ENCODE data around the gene EZR.

EZR gene

DNA sequence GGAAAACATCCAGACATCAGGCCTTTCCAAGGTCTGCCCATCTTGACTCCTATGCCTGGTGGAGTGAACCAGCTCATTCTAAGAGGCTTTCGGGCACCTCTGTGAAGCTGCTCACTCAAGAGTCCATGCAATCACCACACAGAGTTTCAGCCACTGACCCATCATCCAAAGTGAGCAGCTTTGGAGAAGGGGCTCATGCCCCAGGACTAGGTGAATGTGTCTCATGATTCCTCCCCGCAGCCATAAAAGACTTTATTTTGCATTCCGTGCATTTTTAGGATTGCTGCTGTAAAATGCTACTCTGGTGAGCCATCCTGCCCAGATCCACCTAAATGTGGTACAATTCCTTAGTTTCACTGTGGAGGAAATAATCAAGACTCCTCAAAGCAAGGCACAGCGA lies 44.5 kb upstream of the EZR start:
- TF ChIP-seq POLR2AphosphoS5 (IDR thresholded peaks at IDR 0.05; ENCODE audit: low read depth, low read length) (no peak), SIN3A (IDR thresholded peaks at IDR 0.05; ENCODE audit: borderline replicate concordance, insufficient read depth, low read length) (no peak), REST (IDR thresholded peaks at IDR 0.05; ENCODE audit: insufficient read depth in 1 of 2, low read depth in 2 of 2, low read length in 2 of 2) (no peak), FOXP2 (optimal IDR thresholded peaks at IDR 0.05; ENCODE audit: borderline replicate concordance, extremely low read depth, extremely low read length, insufficient read depth) (no peak), TAF1 (IDR thresholded peaks at IDR 0.05; ENCODE audit: borderline replicate concordance, insufficient read depth, low read length) (no peak)

GRCh38 chr6:158861686-158862381 lies 42.7 kb upstream of the EZR start:
- TF ChIP-seq TAF1 (IDR thresholded peaks at IDR 0.05; ENCODE audit: borderline replicate concordance, insufficient read depth, low read length) (no peak), POLR2AphosphoS5 (IDR thresholded peaks at IDR 0.05; ENCODE audit: low read depth, low read length) (no peak), REST (IDR thresholded peaks at IDR 0.05; ENCODE audit: insufficient read depth in 1 of 2, low read depth in 2 of 2, low read length in 2 of 2) (no peak), FOXP2 (optimal IDR thresholded peaks at IDR 0.05; ENCODE audit: borderline replicate concordance, extremely low read depth, extremely low read length, insufficient read depth) (no peak), SIN3A (IDR thresholded peaks at IDR 0.05; ENCODE audit: borderline replicate concordance, insufficient read depth, low read length) (no peak)

- TF ChIP-seq FOXP2 (optimal IDR thresholded peaks at IDR 0.05; ENCODE audit: borderline replicate concordance, extremely low read depth, extremely low read length, insufficient read depth): no peak
- TF ChIP-seq SIN3A (IDR thresholded peaks at IDR 0.05; ENCODE audit: borderline replicate concordance, insufficient read depth, low read length): no peak
- no peak for TF ChIP-seq REST (IDR thresholded peaks at IDR 0.05; ENCODE audit: insufficient read depth in 1 of 2, low read depth in 2 of 2, low read length in 2 of 2)
- TF ChIP-seq TAF1 (IDR thresholded peaks at IDR 0.05; ENCODE audit: borderline replicate concordance, insufficient read depth, low read length): no peak
- TF ChIP-seq POLR2AphosphoS5 (IDR thresholded peaks at IDR 0.05; ENCODE audit: low read depth, low read length): no peak
Observed at GRCh38 chr6:158860279-158860865, 41.2 kb upstream of the EZR start.

- TF ChIP-seq SIN3A (IDR thresholded peaks at IDR 0.05; ENCODE audit: borderline replicate concordance, insufficient read depth, low read length) (no peak), TAF1 (IDR thresholded peaks at IDR 0.05; ENCODE audit: borderline replicate concordance, insufficient read depth, low read length) (no peak), FOXP2 (optimal IDR thresholded peaks at IDR 0.05; ENCODE audit: borderline replicate concordance, extremely low read depth, extremely low read length, insufficient read depth) (no peak), POLR2AphosphoS5 (IDR thresholded peaks at IDR 0.05; ENCODE audit: low read depth, low read length) (no peak)
Observed at GRCh38 chr6:158856261-158856660, 37.1 kb upstream of the EZR start.

GRCh38 chr6:158854214-158855101 lies 35.3 kb upstream of the EZR start:
- no peak for TF ChIP-seq FOXP2 (optimal IDR thresholded peaks at IDR 0.05; ENCODE audit: borderline replicate concordance, extremely low read depth, extremely low read length, insufficient read depth)
- no peak for TF ChIP-seq TAF1 (IDR thresholded peaks at IDR 0.05; ENCODE audit: borderline replicate concordance, insufficient read depth, low read length)
- no peak for TF ChIP-seq SIN3A (IDR thresholded peaks at IDR 0.05; ENCODE audit: borderline replicate concordance, insufficient read depth, low read length)
- TF ChIP-seq POLR2AphosphoS5 (IDR thresholded peaks at IDR 0.05; ENCODE audit: low read depth, low read length): no peak
- no peak for TF ChIP-seq REST (IDR thresholded peaks at IDR 0.05; ENCODE audit: insufficient read depth in 1 of 2, low read depth in 2 of 2, low read length in 2 of 2)
